Measurements from ENCODE around the gene LRRC70.

DNA sequence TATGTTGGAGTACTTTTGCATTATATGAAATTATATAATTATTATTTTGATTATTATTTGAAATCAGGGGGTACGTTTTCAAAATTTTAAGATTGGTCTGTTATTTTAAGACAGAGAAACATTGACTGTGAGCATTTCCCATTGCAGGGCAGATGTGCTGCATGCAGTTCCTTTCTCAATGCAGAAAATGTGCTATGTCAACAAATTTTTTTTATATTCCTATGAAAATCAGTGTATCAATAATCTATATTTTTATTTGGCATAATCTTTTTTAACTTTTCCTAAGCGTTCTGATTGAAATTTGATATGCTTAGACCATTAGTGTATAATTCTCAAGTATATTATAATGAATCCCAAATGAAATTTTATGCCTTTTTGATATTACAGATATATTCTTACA lies 41.8 kb upstream of the LRRC70 start:
- TF ChIP-seq, protein P1, sequence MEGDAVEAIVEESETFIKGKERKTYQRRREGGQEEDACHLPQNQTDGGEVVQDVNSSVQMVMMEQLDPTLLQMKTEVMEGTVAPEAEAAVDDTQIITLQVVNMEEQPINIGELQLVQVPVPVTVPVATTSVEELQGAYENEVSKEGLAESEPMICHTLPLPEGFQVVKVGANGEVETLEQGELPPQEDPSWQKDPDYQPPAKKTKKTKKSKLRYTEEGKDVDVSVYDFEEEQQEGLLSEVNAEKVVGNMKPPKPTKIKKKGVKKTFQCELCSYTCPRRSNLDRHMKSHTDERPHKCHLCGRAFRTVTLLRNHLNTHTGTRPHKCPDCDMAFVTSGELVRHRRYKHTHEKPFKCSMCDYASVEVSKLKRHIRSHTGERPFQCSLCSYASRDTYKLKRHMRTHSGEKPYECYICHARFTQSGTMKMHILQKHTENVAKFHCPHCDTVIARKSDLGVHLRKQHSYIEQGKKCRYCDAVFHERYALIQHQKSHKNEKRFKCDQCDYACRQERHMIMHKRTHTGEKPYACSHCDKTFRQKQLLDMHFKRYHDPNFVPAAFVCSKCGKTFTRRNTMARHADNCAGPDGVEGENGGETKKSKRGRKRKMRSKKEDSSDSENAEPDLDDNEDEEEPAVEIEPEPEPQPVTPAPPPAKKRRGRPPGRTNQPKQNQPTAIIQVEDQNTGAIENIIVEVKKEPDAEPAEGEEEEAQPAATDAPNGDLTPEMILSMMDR (IDR thresholded peaks at IDR 0.05; ENCODE audit: control extremely low read depth in 1 of 3, insufficient read depth in 1 of 3, low read depth in 1 of 3, low read length in 3 of 3) = no peak
- TF ChIP-seq EZH2 (IDR thresholded peaks at IDR 0.05; ENCODE audit: low read depth, low read length, severe bottlenecking) = no peak
- TF ChIP-seq KDM4A (IDR thresholded peaks at IDR 0.05; ENCODE audit: low read depth, low read length, severe bottlenecking) = no peak
- TF ChIP-seq CEBPB (IDR thresholded peaks at IDR 0.05; ENCODE audit: low read depth, low read length) = no peak
